HepG2 (cell line): ENCODE data around the gene CYP2W1. TPM values are rescaled to one million over a fixed set of nuclear protein-coding genes. Genes with fewer than 3 reads are reported as not detected.

Source experiments
- ARID2 ChIP-seq: sonication (generic); formaldehyde crosslinking; IDR thresholded peaks from 2 replicates; pipeline ENCODE4 v1.8.1; 2022; ENCODE audit warnings: mild to moderate bottlenecking, missing genetic modification reagents, borderline replicate concordance
- CBX2 ChIP-seq, 2 experiments: fragments of 200-600 bp in 1 of 2; sonication (generic); formaldehyde crosslinking in 1 of 2; IDR thresholded peaks; 2 replicates each; pipeline versions ENCODE4 v1.7.0 to v1.8.1; 2018 to 2022; ENCODE audit warnings: low read depth in 2 of 2, low read length in 1 of 2, mild to moderate bottlenecking in 1 of 2, missing genetic modification reagents in 1 of 2
- EHMT2 ChIP-seq: fragments of 200-600 bp; sonication (generic); IDR thresholded peaks from 2 replicates; pipeline ENCODE4 v1.7.0; 2017; ENCODE audit warnings: antibody characterized with exemption, low read depth, low read length, borderline replicate concordance
- KLF12 ChIP-seq: sonication (generic); formaldehyde crosslinking; IDR thresholded peaks from 2 replicates; pipeline ENCODE4 v1.4.0; 2020; ENCODE audit warnings: missing genetic modification reagents, borderline replicate concordance
- NR2F6 ChIP-seq, 2 experiments: IDR thresholded peaks; 2 replicates each; pipeline ENCODE4 v1.6.1; 2016; ENCODE audit warnings: antibody characterized with exemption in 1 of 2, mild to moderate bottlenecking in 1 of 2
- PHF8 ChIP-seq: sonication (generic); formaldehyde crosslinking; IDR thresholded peaks from 2 replicates; pipeline ENCODE4 v1.5.0; 2020; ENCODE audit warnings: missing genetic modification reagents
- REPIN1 ChIP-seq: sonication (generic); formaldehyde crosslinking; IDR thresholded peaks from 2 replicates; pipeline ENCODE4 v1.8.0; 2022; ENCODE audit warnings: missing genetic modification reagents, low read depth, mild to moderate bottlenecking, borderline replicate concordance
- TSC22D2 ChIP-seq: sonication (generic); formaldehyde crosslinking; IDR thresholded peaks from 2 replicates; pipeline ENCODE4 v1.5.1; 2020; ENCODE audit warnings: missing genetic modification reagents, mild to moderate bottlenecking, borderline replicate concordance
- ZMYM2 ChIP-seq: sonication (generic); formaldehyde crosslinking; IDR thresholded peaks from 2 replicates; pipeline ENCODE4 v1.8.0; 2022; ENCODE audit warnings: mild to moderate bottlenecking, missing genetic modification reagents
- ZNF34 ChIP-seq: sonication (generic); formaldehyde crosslinking; IDR thresholded peaks from 2 replicates; pipeline ENCODE4 v1.4.0; 2020; ENCODE audit warnings: mild to moderate bottlenecking, missing genetic modification reagents, borderline replicate concordance
- ZNF446 ChIP-seq: sonication (generic); formaldehyde crosslinking; IDR thresholded peaks from 2 replicates; pipeline ENCODE4 v1.5.0; 2020; ENCODE audit warnings: mild to moderate bottlenecking, missing genetic modification reagents
- ZNF556 ChIP-seq: sonication (generic); formaldehyde crosslinking; IDR thresholded peaks from 2 replicates; pipeline ENCODE4 v1.4.0; 2020; ENCODE audit warnings: mild to moderate bottlenecking, missing genetic modification reagents, borderline replicate concordance
- polyA plus RNA-seq, 8 experiments: library from polyadenylated mRNA; depleted of rRNA in 3 of 8; stranded (reverse) in 7 of 8; unstranded in 1 of 8; fragments of >200 nt; fragmentation: Illumina TruSeq in 4 of 8; extraction: Trizol in 4 of 8; gene quantifications; 2 replicates each; pipeline versions ENCODE4 v1.2.1 to v1.2.3, GENCODE V29; 2011 to 2016; ENCODE audit warnings: low read depth in 4 of 8, missing spikeins in 1 of 8, mixed read lengths in 1 of 8; ENCODE audit not compliant: insufficient read depth in 1 of 8
- total RNA-seq, 5 experiments: library from RNA; depleted of rRNA; stranded (reverse); fragments of >200 nt; fragmentation: Illumina TruSeq; extraction: Trizol; gene quantifications; 2 replicates each; pipeline ENCODE4 v1.2.3, GENCODE V29; 2016; ENCODE audit warnings: low read depth in 1 of 5
- TF ChIP-seq, protein P1 (sequence below): IDR thresholded peaks from 2 replicates; pipeline ENCODE4 v1.6.1; 2016; ENCODE audit warnings: missing compliant biosample characterization, missing genetic modification reagents, borderline replicate concordance
- TF ChIP-seq, protein P2 (sequence below): sonication (generic); formaldehyde crosslinking; IDR thresholded peaks from 2 replicates; pipeline ENCODE4 v1.8.0; 2022; ENCODE audit warnings: mild to moderate bottlenecking, missing genetic modification reagents, moderate library complexity
- TF ChIP-seq, protein P3 (sequence below), 2 experiments: sonication (generic) in 1 of 2; formaldehyde crosslinking in 1 of 2; IDR thresholded peaks; 2 replicates each; pipeline versions ENCODE4 v1.4.0 to v1.6.1; 2018 to 2020; ENCODE audit warnings: missing genetic modification reagents in 2 of 2, borderline replicate concordance in 1 of 2, low read depth in 1 of 2, mild to moderate bottlenecking in 1 of 2, missing biosample characterization in 1 of 2

Gene CYP2W1
- total and polyA plus RNA-seq, 2 of the 13 experiments (the other 11 are each of a cell fraction or from before 2014, with no cell fraction given), result 19.5 to 31.7 TPM

DNA sequence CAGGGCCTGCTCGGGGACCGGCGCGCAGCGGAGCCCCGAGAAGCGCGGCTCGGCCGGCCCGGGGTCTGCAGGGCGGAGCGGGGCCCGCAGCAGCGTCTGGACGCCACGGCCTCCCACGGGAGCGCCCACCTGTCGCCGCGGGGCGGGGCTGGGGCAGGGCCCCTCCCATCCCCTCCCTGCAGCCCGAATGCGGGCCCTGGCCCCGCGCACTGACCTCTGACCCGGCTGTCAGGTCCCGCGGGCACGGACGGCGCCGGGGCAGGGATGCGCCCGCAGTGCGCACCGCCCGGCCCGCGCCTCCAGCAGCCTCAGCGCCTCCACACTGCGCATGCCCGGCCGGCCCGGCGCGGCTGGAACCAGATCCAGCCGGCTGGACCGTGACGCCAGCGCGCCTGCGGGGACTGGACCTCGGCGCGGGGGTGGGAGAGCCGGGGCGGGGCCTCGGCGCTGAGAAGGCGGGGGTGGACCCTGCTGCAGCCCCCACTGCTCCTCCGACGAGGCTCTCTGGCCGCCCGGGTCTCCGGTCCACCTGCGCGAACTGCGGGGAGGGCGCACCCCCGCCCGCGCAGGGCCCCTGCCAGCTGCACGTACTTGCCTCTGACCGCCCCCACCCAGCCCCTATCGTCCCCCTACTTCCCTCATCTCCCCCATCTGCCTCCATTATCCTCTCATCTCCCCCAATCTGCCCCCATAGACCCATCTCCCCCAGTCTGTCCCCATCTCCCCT lies 45.2 kb downstream of the CYP2W1 start (continued):
- TF ChIP-seq, protein P1, sequence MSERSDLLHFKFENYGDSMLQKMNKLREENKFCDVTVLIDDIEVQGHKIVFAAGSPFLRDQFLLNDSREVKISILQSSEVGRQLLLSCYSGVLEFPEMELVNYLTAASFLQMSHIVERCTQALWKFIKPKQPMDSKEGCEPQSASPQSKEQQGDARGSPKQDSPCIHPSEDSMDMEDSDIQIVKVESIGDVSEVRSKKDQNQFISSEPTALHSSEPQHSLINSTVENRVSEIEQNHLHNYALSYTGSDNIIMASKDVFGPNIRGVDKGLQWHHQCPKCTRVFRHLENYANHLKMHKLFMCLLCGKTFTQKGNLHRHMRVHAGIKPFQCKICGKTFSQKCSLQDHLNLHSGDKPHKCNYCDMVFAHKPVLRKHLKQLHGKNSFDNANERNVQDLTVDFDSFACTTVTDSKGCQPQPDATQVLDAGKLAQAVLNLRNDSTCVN (CRISPR knock-in tag), result 0 out of 2 replicates have a peak, but pooled peaks have one; percentile 11
- TF ChIP-seq ZMYM2 (CRISPR knock-in tag) (no peak), ZNF446 (peak; percentile 77; the same call in 1 of the 2 replicates), PHF8 (peak; percentile 15; the same call in 1 of the 2 replicates), CBX2 (IDR thresholded peaks at IDR 0.05; ENCODE audit: low read depth, low read length) (no peak), CBX2 (CRISPR knock-in tag; IDR thresholded peaks at IDR 0.05; ENCODE audit: low read depth) (no peak), REPIN1 (no peak), KLF12 (CRISPR knock-in tag) (no peak), ARID2 (CRISPR knock-in tag) (no peak), ZNF34 (no peak), EHMT2 (no peak), ZNF556 (CRISPR knock-in tag) (no peak), NR2F6 (IDR thresholded peaks at IDR 0.05) (no peak), NR2F6 (CRISPR knock-in tag; IDR thresholded peaks at IDR 0.05) (no peak), TSC22D2 (CRISPR knock-in tag) (no peak)
- TF ChIP-seq, protein P2, sequence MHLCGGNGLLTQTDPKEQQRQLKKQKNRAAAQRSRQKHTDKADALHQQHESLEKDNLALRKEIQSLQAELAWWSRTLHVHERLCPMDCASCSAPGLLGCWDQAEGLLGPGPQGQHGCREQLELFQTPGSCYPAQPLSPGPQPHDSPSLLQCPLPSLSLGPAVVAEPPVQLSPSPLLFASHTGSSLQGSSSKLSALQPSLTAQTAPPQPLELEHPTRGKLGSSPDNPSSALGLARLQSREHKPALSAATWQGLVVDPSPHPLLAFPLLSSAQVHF (CRISPR knock-in tag), result no peak
- TF ChIP-seq, protein P3, sequence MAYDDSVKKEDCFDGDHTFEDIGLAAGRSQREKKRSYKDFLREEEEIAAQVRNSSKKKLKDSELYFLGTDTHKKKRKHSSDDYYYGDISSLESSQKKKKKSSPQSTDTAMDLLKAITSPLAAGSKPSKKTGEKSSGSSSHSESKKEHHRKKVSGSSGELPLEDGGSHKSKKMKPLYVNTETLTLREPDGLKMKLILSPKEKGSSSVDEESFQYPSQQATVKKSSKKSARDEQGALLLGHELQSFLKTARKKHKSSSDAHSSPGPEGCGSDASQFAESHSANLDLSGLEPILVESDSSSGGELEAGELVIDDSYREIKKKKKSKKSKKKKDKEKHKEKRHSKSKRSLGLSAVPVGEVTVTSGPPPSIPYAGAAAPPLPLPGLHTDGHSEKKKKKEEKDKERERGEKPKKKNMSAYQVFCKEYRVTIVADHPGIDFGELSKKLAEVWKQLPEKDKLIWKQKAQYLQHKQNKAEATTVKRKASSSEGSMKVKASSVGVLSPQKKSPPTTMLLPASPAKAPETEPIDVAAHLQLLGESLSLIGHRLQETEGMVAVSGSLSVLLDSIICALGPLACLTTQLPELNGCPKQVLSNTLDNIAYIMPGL (CRISPR knock-in tag; IDR thresholded peaks at IDR 0.05; ENCODE audit: borderline replicate concordance in 1 of 2, low read depth in 1 of 2), result peak in 1 of 2 experiments; percentile 6; a peak in 1 of 4 replicates
